Neuronal stem cell (in vitro differentiated cells): Measurements from ENCODE around the gene DCHS1.

ENCODE experiments used
- DNase-seq: peaks from one replicate; pipeline ENCODE4 v3.0.0-alpha.2; 2013; ENCODE audit warnings: low spot score
- H2AFZ ChIP-seq: one replicate; pipeline ENCODE4 v1.6.1; 2013; ENCODE audit warnings: mild to moderate bottlenecking, low read length, inconsistent platforms
- H2AK5ac ChIP-seq: 2 replicates; pipeline ENCODE4 v1.6.1; 2013; ENCODE audit warnings: low read depth, mild to moderate bottlenecking, inconsistent platforms, low read length, moderate library complexity, mixed read lengths
- H2BK120ac ChIP-seq: 2 replicates; pipeline ENCODE4 v1.6.1; 2013; ENCODE audit warnings: low read depth, mild to moderate bottlenecking, inconsistent platforms, low read length, moderate library complexity, mixed read lengths
- H2BK12ac ChIP-seq: one replicate; pipeline ENCODE4 v1.6.1; 2013; ENCODE audit warnings: low read length, inconsistent platforms
- H2BK15ac ChIP-seq: 2 replicates; pipeline ENCODE4 v1.6.1; 2013; ENCODE audit warnings: mild to moderate bottlenecking, low read length, inconsistent platforms, mixed read lengths
- H2BK5ac ChIP-seq: one replicate; pipeline ENCODE4 v1.6.1; 2013; ENCODE audit warnings: inconsistent platforms, mild to moderate bottlenecking, low read length, moderate library complexity
- H3K14ac ChIP-seq: one replicate; pipeline ENCODE4 v1.6.1; 2013; ENCODE audit warnings: low read length, inconsistent platforms
- H3K18ac ChIP-seq: 2 replicates; pipeline ENCODE4 v1.6.1; 2013; ENCODE audit warnings: low read length, inconsistent platforms
- H3K23ac ChIP-seq: 2 replicates; pipeline ENCODE4 v1.6.1; 2013; ENCODE audit warnings: low read depth, mild to moderate bottlenecking, mixed read lengths, low read length, inconsistent platforms; ENCODE audit not compliant: poor library complexity
- H3K27ac ChIP-seq: replicated peaks from 3 replicates; pipeline ENCODE4 v1.5.1; 2013; ENCODE audit warnings: low read length, inconsistent platforms
- H3K27me3 ChIP-seq, 3 experiments: 2 replicates each; pipeline ENCODE4 v1.6.1; 2013; ENCODE audit warnings: low read length in 3 of 3, mild to moderate bottlenecking in 2 of 3, inconsistent platforms in 1 of 3, low read depth in 1 of 3, mixed read lengths in 1 of 3, moderate library complexity in 1 of 3; ENCODE audit not compliant: control insufficient read depth in 3 of 3, insufficient read depth in 3 of 3
- H3K36me3 ChIP-seq, 2 donors: replicated peaks in 1 of 2; 2 replicates each; pipeline ENCODE4 v1.6.1; 2013; ENCODE audit warnings: low read length in 2 of 2; ENCODE audit not compliant: control insufficient read depth in 2 of 2, insufficient read depth in 2 of 2
- H3K4ac ChIP-seq: 2 replicates; pipeline ENCODE4 v1.6.1; 2013; ENCODE audit warnings: inconsistent platforms, mild to moderate bottlenecking, low read length, moderate library complexity
- H3K4me1 ChIP-seq, 2 donors: 1 replicate in 1 of 2; 2 replicates in 1 of 2; pipeline ENCODE4 v1.6.1; 2013; ENCODE audit warnings: low read length in 2 of 2, low read depth in 1 of 2; ENCODE audit not compliant: control insufficient read depth in 2 of 2, insufficient read depth in 1 of 2
- H3K4me2 ChIP-seq: one replicate; pipeline ENCODE4 v1.6.1; 2013; ENCODE audit warnings: mild to moderate bottlenecking, low read length, inconsistent platforms; ENCODE audit not compliant: insufficient read depth, poor library complexity, severe bottlenecking
- H3K4me3 ChIP-seq, 2 donors: 2 replicates each; pipeline ENCODE4 v1.5.1; 2013; ENCODE audit warnings: low read length in 2 of 2, mild to moderate bottlenecking in 2 of 2, inconsistent platforms in 1 of 2, moderate library complexity in 1 of 2
- H3K79me1 ChIP-seq: one replicate; pipeline ENCODE4 v1.6.1; 2013; ENCODE audit warnings: low read depth, mild to moderate bottlenecking, inconsistent platforms, low read length, moderate library complexity
- H3K9ac ChIP-seq: one replicate; pipeline ENCODE4 v1.6.1; 2013; ENCODE audit warnings: mild to moderate bottlenecking, low read depth, low read length, inconsistent platforms; ENCODE audit not compliant: poor library complexity
- H3K9me3 ChIP-seq, 2 donors: replicated peaks in 1 of 2; 2 replicates each; pipeline versions ENCODE3 to v1.6.1; 2013; ENCODE audit warnings: low read length in 2 of 2, mild to moderate bottlenecking in 2 of 2, inconsistent platforms in 1 of 2, low read depth in 1 of 2, mixed read lengths in 1 of 2, moderate library complexity in 1 of 2; ENCODE audit not compliant: control insufficient read depth in 2 of 2, insufficient read depth in 1 of 2
- H4K8ac ChIP-seq: one replicate; pipeline ENCODE4 v1.6.1; 2013; ENCODE audit warnings: low read depth, mild to moderate bottlenecking, inconsistent platforms, low read length, moderate library complexity
- H4K91ac ChIP-seq: one replicate; pipeline ENCODE4 v1.6.1; 2013; ENCODE audit warnings: low read length, low read depth, mild to moderate bottlenecking, inconsistent platforms; ENCODE audit not compliant: poor library complexity
- WGBS, 2 donors: extraction: QIAGEN DNeasy Blood & Tissue Kit; methylation state at CpG; one replicate each; pipeline ENCODE4 v1.1.7; 2013; ENCODE audit warnings: missing lambda C conversion rate in 2 of 2, mixed read lengths in 1 of 2; ENCODE audit not compliant: insufficient read length in 2 of 2, insufficient replicate concordance in 1 of 2; ENCODE audit errors: extremely low coverage in 2 of 2; 5-methylcytosine and 5-hydroxymethylcytosine counted together

The DCHS1 gene

GRCh38 chr11:6629892-6630631 is 25.5 kb downstream of the DCHS1 start:
- whole genome bisulfite sequencing, 2 donors = no CpG with 5 or more reads among the region's 102 CpGs

GRCh38 chr11:6629573-6629891 is 26.1 kb downstream of the DCHS1 start:
- H3K4me3 ChIP-seq = peak overlapping the region in 1 of 2 donors; percentile 80
- WGBS, 2 donors = no CpG with 5 or more reads among the region's 24 CpGs
- no peak overlapping the region for H3K9ac ChIP-seq
- peaks cover 0 to 24% (median 3%) of the 10 kb centered on the region in 3 experiments for H3K27me3 ChIP-seq
- H3K4me1 ChIP-seq = peaks cover 0 to 6% of the 10 kb centered on the region in 2 donors
- peaks cover 0 to 4% of the 10 kb centered on the region in 2 donors for H3K9me3 ChIP-seq
- H2BK5ac ChIP-seq = peak overlapping the region; percentile 11
- peak overlapping the region; percentile 82 for H3K23ac ChIP-seq
- DNase-seq = no peak
- H3K27ac ChIP-seq = no peak overlapping the region
- no peak overlapping the region for H4K8ac ChIP-seq
- peak overlapping the region; percentile 81 for H3K18ac ChIP-seq
- peak overlapping the region; percentile 74 for H3K14ac ChIP-seq
- H2BK120ac ChIP-seq = no peak overlapping the region
- H3K4ac ChIP-seq = no peak overlapping the region
- peaks cover 22 to 96% of the 10 kb centered on the region in 2 donors for H3K36me3 ChIP-seq
- no peak overlapping the region for H4K91ac ChIP-seq
- H2BK12ac ChIP-seq = peak overlapping the region; percentile 48
- H3K4me2 ChIP-seq = peak overlapping the region; percentile 92
- no peak overlapping the region for H2BK15ac ChIP-seq
- no peak overlapping the region for H2AFZ ChIP-seq
- H3K79me1 ChIP-seq = peaks cover 2% of the 10 kb centered on the region
- peak overlapping the region; percentile 77 for H2AK5ac ChIP-seq

More at GRCh38 chr11:6629892-6630631, 25.5 kb downstream of the DCHS1 start:
- no peak overlapping the region for H4K8ac ChIP-seq
- no peak overlapping the region for H2BK15ac ChIP-seq
- H3K4me1 ChIP-seq = peaks cover under 1 to 6% of the 10 kb centered on the region in 2 donors
- peaks cover 18 to 96% of the 10 kb centered on the region in 2 donors for H3K36me3 ChIP-seq
- peak overlapping the region; percentile 11 for H2BK5ac ChIP-seq
- peaks cover 0 to 24% (median 3%) of the 10 kb centered on the region in 3 experiments for H3K27me3 ChIP-seq
- H2AK5ac ChIP-seq = peak overlapping the region; percentile 77
- H3K23ac ChIP-seq = peak overlapping the region; percentile 82
- peak overlapping the region in 1 of 2 donors; percentile 80 for H3K4me3 ChIP-seq
- peak; percentile 55 for DNase-seq
- H2AFZ ChIP-seq = no peak overlapping the region
- H3K9ac ChIP-seq = peak overlapping the region; percentile 80
- no peak overlapping the region for H3K27ac ChIP-seq
- H3K18ac ChIP-seq = peak overlapping the region; percentile 81
- H3K4ac ChIP-seq = no peak overlapping the region
- peaks cover 0 to 4% of the 10 kb centered on the region in 2 donors for H3K9me3 ChIP-seq
- peak overlapping the region; percentile 48 for H2BK12ac ChIP-seq
- peak overlapping the region; percentile 74 for H3K14ac ChIP-seq
- H3K4me2 ChIP-seq = peak overlapping the region; percentile 92
- peaks cover 2% of the 10 kb centered on the region for H3K79me1 ChIP-seq
- no peak overlapping the region for H4K91ac ChIP-seq
- no peak overlapping the region for H2BK120ac ChIP-seq

- Histone ChIP-seq H3K4me2 (no peak overlapping the region), H3K79me1 (peaks cover 2% of the 10 kb centered on the region), H2BK5ac (no peak overlapping the region), H2BK120ac (no peak overlapping the region), H2AK5ac (no peak overlapping the region), H4K91ac (no peak overlapping the region), H3K14ac (no peak overlapping the region), H3K23ac (no peak overlapping the region), H3K18ac (no peak overlapping the region), H3K4me1 (peaks cover 0 to 6% of the 10 kb centered on the region in 2 donors), H3K36me3 (peaks cover 24 to 96% of the 10 kb centered on the region in 2 donors), H3K9me3 (peaks cover 0 to 4% of the 10 kb centered on the region in 2 donors), H2AFZ (no peak overlapping the region), H3K4ac (no peak overlapping the region), H3K9ac (no peak overlapping the region), H2BK12ac (no peak overlapping the region), H3K27me3 (peaks cover 0 to 24% (median 3%) of the 10 kb centered on the region in 3 experiments), H3K4me3 (no peak overlapping the region), H2BK15ac (no peak overlapping the region), H3K27ac (no peak overlapping the region), H4K8ac (no peak overlapping the region)
- WGBS, 2 donors = no CpG with 5 or more reads among the region's 4 CpGs
- DNase-seq = no peak
Observed at GRCh38 chr11:6628526-6628925, 27.1 kb downstream of the DCHS1 start.

GRCh38 chr11:6627762-6628241 is 27.8 kb downstream of the DCHS1 start:
- no peak overlapping the region for H3K9ac ChIP-seq
- H2BK5ac ChIP-seq = no peak overlapping the region
- no peak overlapping the region for H3K4me2 ChIP-seq
- H3K4me1 ChIP-seq = peaks cover 0 to 6% of the 10 kb centered on the region in 2 donors
- DNase-seq = no peak
- no CpG with 5 or more reads among the region's 2 CpGs for WGBS, 2 donors
- no peak overlapping the region for H2AFZ ChIP-seq
- no peak overlapping the region for H3K23ac ChIP-seq
- no peak overlapping the region for H4K91ac ChIP-seq
- H4K8ac ChIP-seq = no peak overlapping the region
- H3K27me3 ChIP-seq = peaks cover 0 to 24% (median 3%) of the 10 kb centered on the region in 3 experiments
- no peak overlapping the region for H3K4me3 ChIP-seq
- H3K4ac ChIP-seq = no peak overlapping the region
- H3K36me3 ChIP-seq = peaks cover 24 to 96% of the 10 kb centered on the region in 2 donors
- peaks cover 0 to 4% of the 10 kb centered on the region in 2 donors for H3K9me3 ChIP-seq
- H3K27ac ChIP-seq = no peak overlapping the region
- no peak overlapping the region for H2BK120ac ChIP-seq
- H2BK15ac ChIP-seq = no peak overlapping the region
- no peak overlapping the region for H2BK12ac ChIP-seq
- no peak overlapping the region for H3K18ac ChIP-seq
- H3K14ac ChIP-seq = no peak overlapping the region
- H3K79me1 ChIP-seq = peaks cover 2% of the 10 kb centered on the region
- H2AK5ac ChIP-seq = no peak overlapping the region
